ENCODE results near the gene ZNF579. TPM values are rescaled to one million over a fixed set of nuclear protein-coding genes. Genes with fewer than 3 reads are reported as not detected.

Gene ZNF579
- total and polyA plus RNA-seq, 2 of the 13 experiments (the other 11 are each of a cell fraction or from before 2014, with no cell fraction given) = 2.1 to 2.9 TPM

DNA sequence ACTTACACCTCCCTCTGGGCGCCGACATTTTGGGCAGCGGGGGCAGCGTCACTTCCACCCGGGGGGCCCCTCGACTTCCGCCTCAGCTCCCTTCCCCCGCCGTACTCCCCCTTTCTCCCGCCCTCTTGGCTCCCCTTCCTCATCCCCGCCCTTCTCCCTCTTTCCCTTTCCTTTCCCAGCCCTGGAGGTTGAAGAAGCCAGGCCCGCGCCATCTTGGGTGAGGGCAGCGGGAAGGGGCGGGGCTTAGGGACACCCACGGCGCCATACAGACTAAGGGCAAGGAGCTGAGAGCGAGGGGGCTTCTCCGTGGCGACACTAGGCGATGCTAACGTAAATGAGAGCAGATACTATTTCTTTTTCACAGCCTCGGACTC, 18.8 kb upstream of the ZNF579 start, which contains the start of gene FIZ1 (continued):
- TF ChIP-seq SAFB2 (CRISPR knock-in tag; IDR thresholded peaks at IDR 0.05; ENCODE audit: borderline replicate concordance, low read depth) = no peak
- TF ChIP-seq NFE2 (CRISPR knock-in tag; IDR thresholded peaks at IDR 0.05) = no peak
- TF ChIP-seq, protein P1, sequence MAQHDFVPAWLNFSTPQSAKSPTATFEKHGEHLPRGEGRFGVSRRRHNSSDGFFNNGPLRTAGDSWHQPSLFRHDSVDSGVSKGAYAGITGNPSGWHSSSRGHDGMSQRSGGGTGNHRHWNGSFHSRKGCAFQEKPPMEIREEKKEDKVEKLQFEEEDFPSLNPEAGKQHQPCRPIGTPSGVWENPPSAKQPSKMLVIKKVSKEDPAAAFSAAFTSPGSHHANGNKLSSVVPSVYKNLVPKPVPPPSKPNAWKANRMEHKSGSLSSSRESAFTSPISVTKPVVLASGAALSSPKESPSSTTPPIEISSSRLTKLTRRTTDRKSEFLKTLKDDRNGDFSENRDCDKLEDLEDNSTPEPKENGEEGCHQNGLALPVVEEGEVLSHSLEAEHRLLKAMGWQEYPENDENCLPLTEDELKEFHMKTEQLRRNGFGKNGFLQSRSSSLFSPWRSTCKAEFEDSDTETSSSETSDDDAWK (CRISPR knock-in tag; IDR thresholded peaks at IDR 0.05) = no peak
- no peak for TF ChIP-seq HOXA9 (CRISPR knock-in tag; IDR thresholded peaks at IDR 0.05; ENCODE audit: borderline replicate concordance)
- no peak for TF ChIP-seq PLRG1 (conservative IDR thresholded peaks at IDR 0.05)
- no peak for TF ChIP-seq ARNT2 (CRISPR knock-in tag; IDR thresholded peaks at IDR 0.05; ENCODE audit: low read depth)
- no peak for TF ChIP-seq ZBTB42 (CRISPR knock-in tag; IDR thresholded peaks at IDR 0.05)
- TF ChIP-seq KLF9 (CRISPR knock-in tag; IDR thresholded peaks at IDR 0.05; ENCODE audit: low read depth) = no peak
- TF ChIP-seq RORA (CRISPR knock-in tag; IDR thresholded peaks at IDR 0.05) = no peak
- TF ChIP-seq ZNF660 (CRISPR knock-in tag; IDR thresholded peaks at IDR 0.05; ENCODE audit: borderline replicate concordance, low read depth) = no peak
- peak; percentile 86 for TF ChIP-seq ATF1 (CRISPR knock-in tag; IDR thresholded peaks at IDR 0.05)
- peak; percentile 91; the same call in 1 of the 2 replicates for TF ChIP-seq KAT8 (CRISPR knock-in tag; IDR thresholded peaks at IDR 0.05)
- no peak for TF ChIP-seq KDM5A (IDR thresholded peaks at IDR 0.05; ENCODE audit: borderline replicate concordance, low read length)
- TF ChIP-seq, protein P2, sequence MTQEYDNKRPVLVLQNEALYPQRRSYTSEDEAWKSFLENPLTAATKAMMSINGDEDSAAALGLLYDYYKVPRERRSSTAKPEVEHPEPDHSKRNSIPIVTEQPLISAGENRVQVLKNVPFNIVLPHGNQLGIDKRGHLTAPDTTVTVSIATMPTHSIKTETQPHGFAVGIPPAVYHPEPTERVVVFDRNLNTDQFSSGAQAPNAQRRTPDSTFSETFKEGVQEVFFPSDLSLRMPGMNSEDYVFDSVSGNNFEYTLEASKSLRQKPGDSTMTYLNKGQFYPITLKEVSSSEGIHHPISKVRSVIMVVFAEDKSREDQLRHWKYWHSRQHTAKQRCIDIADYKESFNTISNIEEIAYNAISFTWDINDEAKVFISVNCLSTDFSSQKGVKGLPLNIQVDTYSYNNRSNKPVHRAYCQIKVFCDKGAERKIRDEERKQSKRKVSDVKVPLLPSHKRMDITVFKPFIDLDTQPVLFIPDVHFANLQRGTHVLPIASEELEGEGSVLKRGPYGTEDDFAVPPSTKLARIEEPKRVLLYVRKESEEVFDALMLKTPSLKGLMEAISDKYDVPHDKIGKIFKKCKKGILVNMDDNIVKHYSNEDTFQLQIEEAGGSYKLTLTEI (CRISPR knock-in tag; conservative IDR thresholded peaks at IDR 0.05) = no peak
- no peak for TF ChIP-seq SUZ12 (IDR thresholded peaks at IDR 0.05; ENCODE audit: low read depth, low read length)
- TF ChIP-seq, protein P3, sequence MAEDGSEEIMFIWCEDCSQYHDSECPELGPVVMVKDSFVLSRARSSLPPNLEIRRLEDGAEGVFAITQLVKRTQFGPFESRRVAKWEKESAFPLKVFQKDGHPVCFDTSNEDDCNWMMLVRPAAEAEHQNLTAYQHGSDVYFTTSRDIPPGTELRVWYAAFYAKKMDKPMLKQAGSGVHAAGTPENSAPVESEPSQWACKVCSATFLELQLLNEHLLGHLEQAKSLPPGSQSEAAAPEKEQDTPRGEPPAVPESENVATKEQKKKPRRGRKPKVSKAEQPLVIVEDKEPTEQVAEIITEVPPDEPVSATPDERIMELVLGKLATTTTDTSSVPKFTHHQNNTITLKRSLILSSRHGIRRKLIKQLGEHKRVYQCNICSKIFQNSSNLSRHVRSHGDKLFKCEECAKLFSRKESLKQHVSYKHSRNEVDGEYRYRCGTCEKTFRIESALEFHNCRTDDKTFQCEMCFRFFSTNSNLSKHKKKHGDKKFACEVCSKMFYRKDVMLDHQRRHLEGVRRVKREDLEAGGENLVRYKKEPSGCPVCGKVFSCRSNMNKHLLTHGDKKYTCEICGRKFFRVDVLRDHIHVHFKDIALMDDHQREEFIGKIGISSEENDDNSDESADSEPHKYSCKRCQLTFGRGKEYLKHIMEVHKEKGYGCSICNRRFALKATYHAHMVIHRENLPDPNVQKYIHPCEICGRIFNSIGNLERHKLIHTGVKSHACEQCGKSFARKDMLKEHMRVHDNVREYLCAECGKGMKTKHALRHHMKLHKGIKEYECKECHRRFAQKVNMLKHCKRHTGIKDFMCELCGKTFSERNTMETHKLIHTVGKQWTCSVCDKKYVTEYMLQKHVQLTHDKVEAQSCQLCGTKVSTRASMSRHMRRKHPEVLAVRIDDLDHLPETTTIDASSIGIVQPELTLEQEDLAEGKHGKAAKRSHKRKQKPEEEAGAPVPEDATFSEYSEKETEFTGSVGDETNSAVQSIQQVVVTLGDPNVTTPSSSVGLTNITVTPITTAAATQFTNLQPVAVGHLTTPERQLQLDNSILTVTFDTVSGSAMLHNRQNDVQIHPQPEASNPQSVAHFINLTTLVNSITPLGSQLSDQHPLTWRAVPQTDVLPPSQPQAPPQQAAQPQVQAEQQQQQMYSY (CRISPR knock-in tag; IDR thresholded peaks at IDR 0.05) = no peak
- TF ChIP-seq ZNF33A (CRISPR knock-in tag; IDR thresholded peaks at IDR 0.05; ENCODE audit: borderline replicate concordance) = no peak
- no peak for TF ChIP-seq ZNF235 (CRISPR knock-in tag; IDR thresholded peaks at IDR 0.05; ENCODE audit: borderline replicate concordance)
- no peak; the same call in 1 of the 2 replicates for TF ChIP-seq MED1 (CRISPR knock-in tag; IDR thresholded peaks at IDR 0.05)
- no peak for TF ChIP-seq PITX1 (CRISPR knock-in tag; IDR thresholded peaks at IDR 0.05)
- TF ChIP-seq, protein P4, sequence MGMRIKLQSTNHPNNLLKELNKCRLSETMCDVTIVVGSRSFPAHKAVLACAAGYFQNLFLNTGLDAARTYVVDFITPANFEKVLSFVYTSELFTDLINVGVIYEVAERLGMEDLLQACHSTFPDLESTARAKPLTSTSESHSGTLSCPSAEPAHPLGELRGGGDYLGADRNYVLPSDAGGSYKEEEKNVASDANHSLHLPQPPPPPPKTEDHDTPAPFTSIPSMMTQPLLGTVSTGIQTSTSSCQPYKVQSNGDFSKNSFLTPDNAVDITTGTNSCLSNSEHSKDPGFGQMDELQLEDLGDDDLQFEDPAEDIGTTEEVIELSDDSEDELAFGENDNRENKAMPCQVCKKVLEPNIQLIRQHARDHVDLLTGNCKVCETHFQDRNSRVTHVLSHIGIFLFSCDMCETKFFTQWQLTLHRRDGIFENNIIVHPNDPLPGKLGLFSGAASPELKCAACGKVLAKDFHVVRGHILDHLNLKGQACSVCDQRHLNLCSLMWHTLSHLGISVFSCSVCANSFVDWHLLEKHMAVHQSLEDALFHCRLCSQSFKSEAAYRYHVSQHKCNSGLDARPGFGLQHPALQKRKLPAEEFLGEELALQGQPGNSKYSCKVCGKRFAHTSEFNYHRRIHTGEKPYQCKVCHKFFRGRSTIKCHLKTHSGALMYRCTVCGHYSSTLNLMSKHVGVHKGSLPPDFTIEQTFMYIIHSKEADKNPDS (CRISPR knock-in tag; IDR thresholded peaks at IDR 0.05) = no peak
- TF ChIP-seq AGO1 (IDR thresholded peaks at IDR 0.05; ENCODE audit: low read depth, low read length, poor library complexity, severe bottlenecking) = no peak
- no peak for TF ChIP-seq ZNF83 (CRISPR knock-in tag; IDR thresholded peaks at IDR 0.05; ENCODE audit: borderline replicate concordance)
- TF ChIP-seq ZNF446 (CRISPR knock-in tag; IDR thresholded peaks at IDR 0.05) = no peak
